Measurements from ENCODE around the gene MICALL1. TPM values are rescaled to one million over a fixed set of nuclear protein-coding genes. Genes with fewer than 3 reads are reported as not detected.
A peak's percentile ranks its signal among the peaks of the same experiment; 100 is the strongest.

MICALL1 gene
- total and polyA plus RNA-seq, 2 of the 13 experiments (the other 11 are each of a cell fraction or from before 2014, with no cell fraction given): 7.6 to 10.6 TPM

DNA sequence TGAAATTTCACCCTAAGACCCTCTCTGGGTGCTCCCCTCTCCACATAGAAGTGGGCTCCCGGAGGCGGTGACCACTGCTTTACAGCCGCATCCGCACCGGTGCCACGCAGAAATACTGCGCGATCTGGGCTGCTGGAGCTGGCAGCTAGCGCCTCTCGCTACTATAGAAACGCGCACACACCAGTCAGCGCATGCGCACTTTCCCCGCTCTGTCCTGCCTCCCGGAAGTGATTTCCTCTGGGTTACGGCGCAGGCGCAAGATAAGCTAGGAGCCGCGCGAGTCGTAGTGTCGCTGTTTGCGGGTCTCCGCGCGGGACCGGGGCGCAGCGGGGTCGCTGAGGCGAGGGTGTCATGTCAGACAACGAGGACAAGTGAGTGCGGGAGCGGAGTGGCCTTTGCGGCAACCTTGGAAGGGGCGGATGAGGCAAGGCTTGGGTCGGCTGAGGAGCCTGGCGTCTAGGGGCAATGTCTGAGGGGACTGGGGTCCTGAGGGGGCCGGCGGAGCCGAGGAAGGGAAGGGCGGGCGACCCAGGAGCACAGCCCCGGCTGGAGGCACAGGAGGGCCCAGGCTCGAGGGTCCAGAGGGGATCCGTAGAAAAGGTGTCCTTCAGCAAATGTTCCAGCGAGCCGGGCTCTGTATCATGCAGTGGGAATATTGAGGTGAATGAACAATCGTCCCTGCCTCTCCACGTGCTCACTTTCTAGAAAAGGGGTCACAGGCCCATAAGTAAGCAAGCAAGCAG, 47.5 kb downstream of the MICALL1 start, which contains the start of the genes C22orf23 and POLR2F (continued):
- TF ChIP-seq, protein P1, sequence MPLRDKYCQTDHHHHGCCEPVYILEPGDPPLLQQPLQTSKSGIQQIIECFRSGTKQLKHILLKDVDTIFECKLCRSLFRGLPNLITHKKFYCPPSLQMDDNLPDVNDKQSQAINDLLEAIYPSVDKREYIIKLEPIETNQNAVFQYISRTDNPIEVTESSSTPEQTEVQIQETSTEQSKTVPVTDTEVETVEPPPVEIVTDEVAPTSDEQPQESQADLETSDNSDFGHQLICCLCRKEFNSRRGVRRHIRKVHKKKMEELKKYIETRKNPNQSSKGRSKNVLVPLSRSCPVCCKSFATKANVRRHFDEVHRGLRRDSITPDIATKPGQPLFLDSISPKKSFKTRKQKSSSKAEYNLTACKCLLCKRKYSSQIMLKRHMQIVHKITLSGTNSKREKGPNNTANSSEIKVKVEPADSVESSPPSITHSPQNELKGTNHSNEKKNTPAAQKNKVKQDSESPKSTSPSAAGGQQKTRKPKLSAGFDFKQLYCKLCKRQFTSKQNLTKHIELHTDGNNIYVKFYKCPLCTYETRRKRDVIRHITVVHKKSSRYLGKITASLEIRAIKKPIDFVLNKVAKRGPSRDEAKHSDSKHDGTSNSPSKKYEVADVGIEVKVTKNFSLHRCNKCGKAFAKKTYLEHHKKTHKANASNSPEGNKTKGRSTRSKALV (CRISPR knock-in tag; IDR thresholded peaks at IDR 0.05): 0 out of 2 replicates have a peak, but pooled peaks have one; percentile 58
- TF ChIP-seq REL (CRISPR knock-in tag; conservative IDR thresholded peaks at IDR 0.05): no peak
- peak; percentile 32; the same call in 1 of the 2 replicates for TF ChIP-seq SP2 (CRISPR knock-in tag; IDR thresholded peaks at IDR 0.05)
- TF ChIP-seq AGO2 (optimal IDR thresholded peaks at IDR 0.05; ENCODE audit: low read depth, low read length): peak; percentile 67
- TF ChIP-seq NR2C2 (CRISPR knock-in tag; IDR thresholded peaks at IDR 0.05; ENCODE audit: borderline replicate concordance): peak; percentile 99
- TF ChIP-seq ISL2 (CRISPR knock-in tag; IDR thresholded peaks at IDR 0.05): peak; percentile 58
- TF ChIP-seq FOXA1 (IDR thresholded peaks at IDR 0.05): no peak
- TF ChIP-seq FOXA1 (CRISPR knock-in tag; IDR thresholded peaks at IDR 0.05): 0 out of 2 replicates have a peak, but pooled peaks have one; percentile 14
- peak; percentile 60 for TF ChIP-seq ZNF777 (CRISPR knock-in tag; IDR thresholded peaks at IDR 0.05)
- no peak for TF ChIP-seq ZNF619 (CRISPR knock-in tag; IDR thresholded peaks at IDR 0.05)
- TF ChIP-seq DNMT3B (CRISPR knock-in tag; conservative IDR thresholded peaks at IDR 0.05): no peak
- TF ChIP-seq, protein P2, sequence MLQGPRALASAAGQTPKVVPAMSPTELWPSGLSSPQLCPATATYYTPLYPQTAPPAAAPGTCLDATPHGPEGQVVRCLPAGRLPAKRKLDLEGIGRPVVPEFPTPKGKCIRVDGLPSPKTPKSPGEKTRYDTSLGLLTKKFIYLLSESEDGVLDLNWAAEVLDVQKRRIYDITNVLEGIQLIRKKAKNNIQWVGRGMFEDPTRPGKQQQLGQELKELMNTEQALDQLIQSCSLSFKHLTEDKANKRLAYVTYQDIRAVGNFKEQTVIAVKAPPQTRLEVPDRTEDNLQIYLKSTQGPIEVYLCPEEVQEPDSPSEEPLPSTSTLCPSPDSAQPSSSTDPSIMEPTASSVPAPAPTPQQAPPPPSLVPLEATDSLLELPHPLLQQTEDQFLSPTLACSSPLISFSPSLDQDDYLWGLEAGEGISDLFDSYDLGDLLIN (CRISPR knock-in tag; IDR thresholded peaks at IDR 0.05; ENCODE audit: borderline replicate concordance): peak; percentile 74; the same call in 1 of the 2 replicates
- peak; percentile 43; the same call in 1 of the 2 replicates for TF ChIP-seq CBFB (CRISPR knock-in tag; IDR thresholded peaks at IDR 0.05)
- peak; percentile 87 for TF ChIP-seq PHF8 (CRISPR knock-in tag; IDR thresholded peaks at IDR 0.05)
- TF ChIP-seq ZNF224 (CRISPR knock-in tag; IDR thresholded peaks at IDR 0.05): 0 out of 2 replicates have a peak, but pooled peaks have one; percentile 0
- peak; percentile 92 for TF ChIP-seq RBFOX2 (IDR thresholded peaks at IDR 0.05; ENCODE audit: low read depth, low read length)
- peak; percentile 87 for TF ChIP-seq MXD4 (CRISPR knock-in tag; IDR thresholded peaks at IDR 0.05)
- 0 out of 2 replicates have a peak, but pooled peaks have one; percentile 22 for TF ChIP-seq NFKBIZ (CRISPR knock-in tag; IDR thresholded peaks at IDR 0.05)
- TF ChIP-seq ZNF274 (CRISPR knock-in tag; IDR thresholded peaks at IDR 0.05): peak; percentile 70; the same call in 1 of the 2 replicates
- TF ChIP-seq ZNF768 (CRISPR knock-in tag; IDR thresholded peaks at IDR 0.05): no peak; the same call in 1 of the 2 replicates
- TF ChIP-seq, protein P3, sequence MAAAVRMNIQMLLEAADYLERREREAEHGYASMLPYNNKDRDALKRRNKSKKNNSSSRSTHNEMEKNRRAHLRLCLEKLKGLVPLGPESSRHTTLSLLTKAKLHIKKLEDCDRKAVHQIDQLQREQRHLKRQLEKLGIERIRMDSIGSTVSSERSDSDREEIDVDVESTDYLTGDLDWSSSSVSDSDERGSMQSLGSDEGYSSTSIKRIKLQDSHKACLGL (CRISPR knock-in tag; IDR thresholded peaks at IDR 0.05): peak; percentile 85
- TF ChIP-seq, protein P4, sequence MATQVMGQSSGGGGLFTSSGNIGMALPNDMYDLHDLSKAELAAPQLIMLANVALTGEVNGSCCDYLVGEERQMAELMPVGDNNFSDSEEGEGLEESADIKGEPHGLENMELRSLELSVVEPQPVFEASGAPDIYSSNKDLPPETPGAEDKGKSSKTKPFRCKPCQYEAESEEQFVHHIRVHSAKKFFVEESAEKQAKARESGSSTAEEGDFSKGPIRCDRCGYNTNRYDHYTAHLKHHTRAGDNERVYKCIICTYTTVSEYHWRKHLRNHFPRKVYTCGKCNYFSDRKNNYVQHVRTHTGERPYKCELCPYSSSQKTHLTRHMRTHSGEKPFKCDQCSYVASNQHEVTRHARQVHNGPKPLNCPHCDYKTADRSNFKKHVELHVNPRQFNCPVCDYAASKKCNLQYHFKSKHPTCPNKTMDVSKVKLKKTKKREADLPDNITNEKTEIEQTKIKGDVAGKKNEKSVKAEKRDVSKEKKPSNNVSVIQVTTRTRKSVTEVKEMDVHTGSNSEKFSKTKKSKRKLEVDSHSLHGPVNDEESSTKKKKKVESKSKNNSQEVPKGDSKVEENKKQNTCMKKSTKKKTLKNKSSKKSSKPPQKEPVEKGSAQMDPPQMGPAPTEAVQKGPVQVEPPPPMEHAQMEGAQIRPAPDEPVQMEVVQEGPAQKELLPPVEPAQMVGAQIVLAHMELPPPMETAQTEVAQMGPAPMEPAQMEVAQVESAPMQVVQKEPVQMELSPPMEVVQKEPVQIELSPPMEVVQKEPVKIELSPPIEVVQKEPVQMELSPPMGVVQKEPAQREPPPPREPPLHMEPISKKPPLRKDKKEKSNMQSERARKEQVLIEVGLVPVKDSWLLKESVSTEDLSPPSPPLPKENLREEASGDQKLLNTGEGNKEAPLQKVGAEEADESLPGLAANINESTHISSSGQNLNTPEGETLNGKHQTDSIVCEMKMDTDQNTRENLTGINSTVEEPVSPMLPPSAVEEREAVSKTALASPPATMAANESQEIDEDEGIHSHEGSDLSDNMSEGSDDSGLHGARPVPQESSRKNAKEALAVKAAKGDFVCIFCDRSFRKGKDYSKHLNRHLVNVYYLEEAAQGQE (IDR thresholded peaks at IDR 0.05; ENCODE audit: borderline replicate concordance in 1 of 2, low read depth in 1 of 2, low read length in 2 of 2): peak in 1 of 2 experiments; percentile 10; a peak in 1 of 4 replicates
- TF ChIP-seq NRL (CRISPR knock-in tag; IDR thresholded peaks at IDR 0.05; ENCODE audit: borderline replicate concordance): 0 out of 2 replicates have a peak, but pooled peaks have one; percentile 49
